HepG2 (cell line): Measurements from ENCODE around the gene ABCC1. TPM values are rescaled to one million over a fixed set of nuclear protein-coding genes. Genes with fewer than 3 reads are reported as not detected.

Experiments
- EHMT2 ChIP-seq: fragments of 200-600 bp; sonication (generic); IDR thresholded peaks from 2 replicates; pipeline ENCODE4 v1.7.0; 2017; ENCODE audit warnings: antibody characterized with exemption, low read depth, low read length, borderline replicate concordance
- GATAD2A ChIP-seq: IDR thresholded peaks from 2 replicates; pipeline ENCODE4 v1.6.1; 2016
- KAT8 ChIP-seq: IDR thresholded peaks from 2 replicates; pipeline ENCODE4 v1.6.1; 2016; ENCODE audit warnings: missing genetic modification reagents, missing compliant biosample characterization
- LBX2 ChIP-seq: sonication (generic); formaldehyde crosslinking; IDR thresholded peaks from 2 replicates; pipeline ENCODE4 v1.5.0; 2020; ENCODE audit warnings: missing genetic modification reagents, mild to moderate bottlenecking, borderline replicate concordance
- MYC ChIP-seq: sonication (generic); formaldehyde crosslinking; IDR thresholded peaks from 2 replicates; pipeline ENCODE4 v1.9.0; 2021; ENCODE audit warnings: missing genetic modification reagents, borderline replicate concordance
- NFKB2 ChIP-seq: sonication (generic); formaldehyde crosslinking; IDR thresholded peaks from 2 replicates; pipeline ENCODE4 v1.4.0; 2020; ENCODE audit warnings: missing genetic modification reagents, borderline replicate concordance
- PRDM10 ChIP-seq: sonication (generic); formaldehyde crosslinking; IDR thresholded peaks from 2 replicates; pipeline ENCODE4 v1.4.0; 2020; ENCODE audit warnings: low read depth, missing genetic modification reagents
- TSC22D2 ChIP-seq: sonication (generic); formaldehyde crosslinking; IDR thresholded peaks from 2 replicates; pipeline ENCODE4 v1.5.1; 2020; ENCODE audit warnings: missing genetic modification reagents, mild to moderate bottlenecking, borderline replicate concordance
- YEATS4 ChIP-seq: sonication (generic); formaldehyde crosslinking; IDR thresholded peaks from 2 replicates; pipeline ENCODE4 v1.4.0; 2020; ENCODE audit warnings: missing genetic modification reagents, borderline replicate concordance
- ZBED4 ChIP-seq: sonication (generic); formaldehyde crosslinking; IDR thresholded peaks from 2 replicates; pipeline ENCODE4 v1.4.0; 2020; ENCODE audit warnings: missing genetic modification reagents, borderline replicate concordance
- ZBTB7A ChIP-seq: sonication (generic); formaldehyde crosslinking; IDR thresholded peaks from 2 replicates; pipeline ENCODE4 v1.8.0; 2022; ENCODE audit warnings: mild to moderate bottlenecking, missing genetic modification reagents
- ZNF580 ChIP-seq: IDR thresholded peaks from 2 replicates; pipeline ENCODE4 v1.6.1; 2016; ENCODE audit warnings: low read depth, borderline replicate concordance
- ZNF605 ChIP-seq: sonication (generic); formaldehyde crosslinking; IDR thresholded peaks from 2 replicates; pipeline ENCODE4 v1.8.0; 2022; ENCODE audit warnings: mild to moderate bottlenecking, missing genetic modification reagents
- ZNF639 ChIP-seq: conservative IDR thresholded peaks from 2 replicates; pipeline ENCODE4 v1.6.1; 2018; ENCODE audit warnings: missing genetic modification reagents
- ZSCAN30 ChIP-seq: sonication (generic); formaldehyde crosslinking; IDR thresholded peaks from 2 replicates; pipeline ENCODE4 v1.5.0; 2020; ENCODE audit warnings: mild to moderate bottlenecking, missing genetic modification reagents
- polyA plus RNA-seq, 8 experiments: library from polyadenylated mRNA; depleted of rRNA in 3 of 8; stranded (reverse) in 7 of 8; unstranded in 1 of 8; fragments of >200 nt; fragmentation: Illumina TruSeq in 4 of 8; extraction: Trizol in 4 of 8; gene quantifications; 2 replicates each; pipeline versions ENCODE4 v1.2.1 to v1.2.3, GENCODE V29; 2011 to 2016; ENCODE audit warnings: low read depth in 4 of 8, missing spikeins in 1 of 8, mixed read lengths in 1 of 8; ENCODE audit not compliant: insufficient read depth in 1 of 8
- total RNA-seq, 5 experiments: library from RNA; depleted of rRNA; stranded (reverse); fragments of >200 nt; fragmentation: Illumina TruSeq; extraction: Trizol; gene quantifications; 2 replicates each; pipeline ENCODE4 v1.2.3, GENCODE V29; 2016; ENCODE audit warnings: low read depth in 1 of 5

Gene ABCC1
- total and polyA plus RNA-seq, 2 of the 13 experiments (the other 11 are each of a cell fraction or from before 2014, with no cell fraction given): 13.0 to 30.6 TPM

GRCh38 chr16:15950161-15950854, 892 bp downstream of the ABCC1 start (continued):
- TF ChIP-seq LBX2 (CRISPR knock-in tag) (no peak), PRDM10 (CRISPR knock-in tag) (0 out of 2 replicates have a peak, but pooled peaks have one; percentile 46), ZNF605 (CRISPR knock-in tag) (peak; percentile 71), GATAD2A (CRISPR knock-in tag) (0 out of 2 replicates have a peak, but pooled peaks have one; percentile 33), EHMT2 (no peak), ZBED4 (CRISPR knock-in tag) (peak; percentile 40; the same call in 1 of the 2 replicates), TSC22D2 (no peak), ZNF639 (CRISPR knock-in tag) (peak; percentile 78; the same call in 1 of the 2 replicates), YEATS4 (CRISPR knock-in tag) (0 out of 2 replicates have a peak, but pooled peaks have one; percentile 18), ZNF580 (CRISPR knock-in tag) (no peak; the same call in 1 of the 2 replicates), MYC (peak; percentile 54), KAT8 (peak; percentile 29; the same call in 1 of the 2 replicates), ZSCAN30 (no peak), ZBTB7A (CRISPR knock-in tag) (no peak), NFKB2 (peak; percentile 63; the same call in 1 of the 2 replicates)
